Measurements from ENCODE around the gene FTSJ1. TPM values are rescaled to one million over a fixed set of nuclear protein-coding genes. Genes with fewer than 3 reads are reported as not detected.
A peak's percentile ranks its signal among the peaks of the same experiment; 100 is the strongest.

The FTSJ1 gene
- total and polyA plus RNA-seq, 2 donors from 2014 or later = 30.6 to 33.9 TPM

- no peaks in the 10 kb centered on the region for H3K27me3 ChIP-seq (ENCODE audit: control insufficient read depth, insufficient read depth, low read length)
- peaks cover 0 to 2% (median 0%) of the 10 kb centered on the region in 3 donors for H3K9me3 ChIP-seq (ENCODE audit: control insufficient read depth in 2 of 3, insufficient read depth in 1 of 3, low read length in 3 of 3)
- H3K27ac ChIP-seq (ENCODE audit: low read depth in 2 of 2, low read length in 2 of 2) = no peak overlapping the region
- H3K36me3 ChIP-seq (ENCODE audit: control insufficient read depth in 2 of 3, insufficient read depth in 3 of 3, low read length in 3 of 3) = no peaks in the 10 kb centered on the region
- no peak for TF ChIP-seq CTCF (IDR thresholded peaks at IDR 0.05; ENCODE audit: borderline replicate concordance, extremely low read depth, insufficient read depth)
- intact Hi-C loops (cut with DNase I) = no loop called here
- no peak for FAIRE-seq
- DNase-seq = no peak
- no peaks in the 10 kb centered on the region for H3K4me1 ChIP-seq (ENCODE audit: control insufficient read depth in 2 of 3, insufficient read depth in 2 of 3, low read depth in 1 of 3, low read length in 3 of 3)
- H3K9ac ChIP-seq (ENCODE audit: low read length in 3 of 3) = no peak overlapping the region
- no peak overlapping the region for H3K4me3 ChIP-seq (ENCODE audit: low read length in 3 of 3)
Observed at GRCh38 chrX:48461830-48462229, 14.2 kb upstream of the FTSJ1 start.

GRCh38 chrX:48465336-48465933 is 10.6 kb upstream of the FTSJ1 start:
- H3K36me3 ChIP-seq (ENCODE audit: control insufficient read depth in 2 of 3, insufficient read depth in 3 of 3, low read length in 3 of 3) = no peaks in the 10 kb centered on the region
- no peak for FAIRE-seq
- H3K4me3 ChIP-seq (ENCODE audit: low read length in 3 of 3) = no peak overlapping the region
- no peak overlapping the region for H3K9ac ChIP-seq (ENCODE audit: low read length in 3 of 3)
- peaks cover 0 to 2% (median 0%) of the 10 kb centered on the region in 3 donors for H3K9me3 ChIP-seq (ENCODE audit: control insufficient read depth in 2 of 3, insufficient read depth in 1 of 3, low read length in 3 of 3)
- H3K4me1 ChIP-seq (ENCODE audit: control insufficient read depth in 2 of 3, insufficient read depth in 2 of 3, low read depth in 1 of 3, low read length in 3 of 3) = no peaks in the 10 kb centered on the region
- no peak overlapping the region for H3K27ac ChIP-seq (ENCODE audit: low read depth in 2 of 2, low read length in 2 of 2)
- H3K27me3 ChIP-seq (ENCODE audit: control insufficient read depth, insufficient read depth, low read length) = no peaks in the 10 kb centered on the region
- intact Hi-C loops (cut with DNase I) = no loop called here
- no peak for TF ChIP-seq CTCF (IDR thresholded peaks at IDR 0.05; ENCODE audit: borderline replicate concordance, extremely low read depth, insufficient read depth)
- DNase-seq = peak in 2 of 5 donors; percentile 26 to 75

- Histone ChIP-seq H3K4me3 (ENCODE audit: low read length in 3 of 3) (no peak overlapping the region), H3K4me1 (ENCODE audit: control insufficient read depth in 2 of 3, insufficient read depth in 2 of 3, low read depth in 1 of 3, low read length in 3 of 3) (no peaks in the 10 kb centered on the region), H3K9ac (ENCODE audit: low read length in 3 of 3) (no peak overlapping the region), H3K27me3 (ENCODE audit: control insufficient read depth, insufficient read depth, low read length) (no peaks in the 10 kb centered on the region), H3K27ac (ENCODE audit: low read depth in 2 of 2, low read length in 2 of 2) (no peak overlapping the region), H3K36me3 (ENCODE audit: control insufficient read depth in 2 of 3, insufficient read depth in 3 of 3, low read length in 3 of 3) (no peaks in the 10 kb centered on the region), H3K9me3 (ENCODE audit: control insufficient read depth in 2 of 3, insufficient read depth in 1 of 3, low read length in 3 of 3) (peaks cover 0 to 2% (median 0%) of the 10 kb centered on the region in 3 donors)
- DNase-seq (no peak), FAIRE-seq (no peak)
- intact Hi-C loops (cut with DNase I) = no loop called here
- no peak for TF ChIP-seq CTCF (IDR thresholded peaks at IDR 0.05; ENCODE audit: borderline replicate concordance, extremely low read depth, insufficient read depth)
Observed at GRCh38 chrX:48466696-48467095, 9.3 kb upstream of the FTSJ1 start.
